Activated CD4-positive, CD25-positive, alpha-beta regulatory T cell treated with anti-CD3 and anti-CD28 coated beads, Interleukin-2, amount 50 U/mL, for 16 hours (primary cell): ENCODE results near the gene CELF2.
"Not testable (repeated sequence)": the region's sequence is repeated elsewhere in the genome, so short reads cannot be mapped to it uniquely, and the experiment has no call there.

ENCODE experiments used
- DNase-seq: peaks from one replicate; pipeline ENCODE4 v3.0.0-alpha.2; 2020; ENCODE audit warnings: low read depth, low spot score

Gene CELF2

DNA sequence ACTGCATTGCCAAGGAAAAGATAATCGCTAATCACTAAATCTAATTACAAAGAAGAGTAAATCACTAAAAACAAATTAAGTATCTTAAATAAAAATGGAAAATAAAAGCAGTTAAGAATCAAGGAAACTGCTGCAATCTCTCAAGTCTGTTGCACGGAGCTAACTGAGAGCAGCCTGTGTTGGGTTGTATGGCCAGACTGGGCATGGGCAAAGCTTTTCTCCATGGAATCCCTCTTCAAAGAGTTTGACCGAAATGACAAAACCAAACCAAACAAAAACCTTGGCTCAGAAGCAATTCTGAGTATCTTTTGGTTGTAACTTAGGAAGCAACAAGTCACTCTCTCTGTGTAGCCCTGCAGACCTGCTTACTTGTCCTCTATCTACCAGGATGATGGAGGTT is 78.8 kb downstream of the CELF2 start:
- DNase-seq, result no peak

DNA sequence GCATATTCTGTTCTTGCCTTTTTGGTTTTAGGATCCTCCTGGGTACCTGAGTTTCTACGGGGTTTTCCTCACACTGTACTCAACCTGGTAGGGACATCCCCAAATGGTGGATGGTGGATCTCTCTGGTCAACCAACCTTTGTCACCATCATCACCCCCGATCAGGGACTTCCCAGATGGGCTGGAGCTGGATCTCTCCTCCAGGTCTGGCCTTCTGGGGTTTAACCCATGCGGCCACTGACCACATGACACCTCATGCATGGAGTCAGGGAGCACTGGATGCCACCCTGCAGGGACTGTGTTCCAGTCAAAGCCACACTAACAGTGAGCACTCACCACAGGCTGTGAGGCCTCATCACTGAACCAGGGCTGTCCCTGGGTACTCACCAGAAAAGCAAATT is 80.0 kb downstream of the CELF2 start:
- no peak for DNase-seq

GRCh38 chr10:11098666-11099065 is 81.0 kb downstream of the CELF2 start:
- no peak for DNase-seq

DNA sequence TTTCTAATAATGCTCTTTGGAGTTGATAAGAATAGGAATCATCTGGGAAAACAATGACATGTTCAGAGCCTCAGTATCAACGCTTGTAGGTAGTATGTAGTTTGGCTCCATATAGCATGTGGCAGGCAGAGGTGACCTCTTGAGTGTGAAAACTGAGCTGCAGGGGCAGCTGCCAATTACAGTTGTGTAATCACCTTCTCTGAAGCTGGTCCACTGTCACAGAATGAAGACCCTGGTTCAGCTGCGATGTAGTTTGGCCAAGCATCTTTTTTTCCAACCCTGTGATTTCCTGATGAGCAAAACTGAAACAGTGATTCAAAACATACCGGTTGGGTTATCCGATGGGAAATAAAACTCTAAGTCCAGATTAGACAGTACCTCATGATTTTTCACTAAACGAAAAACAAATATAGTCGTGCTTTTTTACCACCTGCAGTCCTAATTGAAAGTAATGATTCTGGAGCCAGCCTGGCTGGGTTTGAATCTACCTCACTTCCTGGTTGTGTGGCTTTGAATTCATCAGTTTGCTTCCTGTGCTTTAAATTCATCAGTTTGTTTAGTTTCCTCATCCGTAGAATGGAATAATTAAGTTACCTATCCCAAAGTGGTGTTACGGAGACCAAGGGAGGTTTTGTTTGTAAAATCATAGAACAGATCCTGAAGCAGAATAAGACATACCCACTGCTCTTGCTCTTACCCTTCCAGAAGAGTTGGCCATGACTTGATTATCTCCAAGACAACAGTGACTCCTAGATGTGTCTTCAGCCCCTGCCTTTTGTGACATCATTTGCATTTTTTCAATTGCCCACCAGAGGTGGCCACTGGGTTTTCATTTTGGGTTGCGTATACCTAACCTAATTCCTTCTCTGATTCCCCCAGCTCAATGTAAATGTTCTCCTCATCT is 87.4 kb downstream of the CELF2 start:
- no peak for DNase-seq

DNA sequence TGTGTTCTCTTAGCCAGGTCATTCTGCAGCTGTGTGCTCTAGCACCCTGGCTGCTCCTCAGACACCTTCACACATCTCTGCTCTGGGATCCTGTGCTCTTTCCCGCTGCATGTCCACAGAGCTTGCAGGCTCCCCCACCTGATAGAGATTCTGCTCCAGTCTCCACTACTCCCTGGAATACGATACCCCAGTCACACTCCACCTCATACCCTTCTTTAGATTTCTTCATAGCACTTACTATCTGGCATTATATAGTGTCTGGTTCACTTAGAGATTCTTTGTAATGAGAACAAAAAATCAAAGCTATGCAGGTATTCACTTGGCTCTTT is 88.0 kb downstream of the CELF2 start:
- no peak for DNase-seq

DNA sequence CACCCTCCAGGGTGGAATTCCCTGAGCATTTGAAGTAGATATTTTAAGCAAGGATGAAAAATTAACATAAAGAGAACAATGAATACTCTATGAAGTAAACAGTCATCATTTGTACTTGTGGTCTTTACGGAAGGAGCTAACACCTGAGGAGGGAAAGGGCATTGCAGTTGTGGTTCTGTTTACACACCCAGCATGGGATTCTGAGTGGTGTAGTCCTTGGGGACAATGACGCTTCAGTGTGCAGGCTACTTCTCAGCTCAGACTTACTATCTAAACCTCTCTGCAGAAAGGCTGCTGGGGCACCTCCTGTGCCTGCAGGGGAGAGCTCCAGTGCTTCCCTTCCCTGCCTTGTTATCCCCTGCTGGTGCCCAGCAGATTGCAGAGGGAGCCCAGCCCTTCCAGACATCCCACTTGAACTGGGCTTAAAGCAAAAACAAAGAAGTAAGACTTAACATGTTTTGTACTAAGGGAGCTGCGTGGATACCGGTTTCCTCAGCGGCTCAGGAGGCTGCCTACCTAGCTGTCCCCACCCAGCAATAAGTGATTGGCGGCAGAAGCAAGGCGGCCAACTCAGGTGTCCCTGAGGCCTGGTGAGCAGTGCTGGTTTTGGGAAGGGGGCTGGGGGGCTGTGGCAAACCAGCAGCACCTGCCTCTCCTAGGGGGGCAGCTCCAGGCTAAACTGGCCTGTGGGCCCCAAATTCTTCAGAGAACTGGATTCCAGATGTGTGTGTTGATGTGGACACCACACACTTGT is 89.1 kb downstream of the CELF2 start:
- DNase-seq, result no peak

- DNase-seq, result no peak
Observed at GRCh38 chr10:11107948-11108347, 90.3 kb downstream of the CELF2 start.

DNA sequence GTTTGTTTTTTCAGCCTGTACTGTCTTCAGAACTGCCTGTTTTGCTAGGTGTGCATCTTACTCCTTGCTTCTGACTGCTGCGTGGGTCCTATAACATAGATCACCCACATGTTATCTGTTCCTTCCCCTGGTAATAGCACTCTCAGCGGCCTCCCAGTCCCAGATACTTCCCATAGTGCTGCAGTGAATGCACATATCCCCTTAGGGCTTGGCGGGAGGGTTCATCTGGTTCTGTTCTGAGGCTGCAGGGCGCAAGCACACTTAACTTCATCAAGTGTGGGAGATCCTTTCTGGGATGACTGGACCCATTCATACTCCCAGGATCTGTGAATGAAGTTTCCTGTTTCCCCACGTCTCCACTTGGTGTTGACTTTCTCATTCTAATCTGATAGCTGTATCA is 90.7 kb downstream of the CELF2 start:
- no peak for DNase-seq

GRCh38 chr10:11109590-11109989 is 91.9 kb downstream of the CELF2 start:
- DNase-seq, result no peak

DNA sequence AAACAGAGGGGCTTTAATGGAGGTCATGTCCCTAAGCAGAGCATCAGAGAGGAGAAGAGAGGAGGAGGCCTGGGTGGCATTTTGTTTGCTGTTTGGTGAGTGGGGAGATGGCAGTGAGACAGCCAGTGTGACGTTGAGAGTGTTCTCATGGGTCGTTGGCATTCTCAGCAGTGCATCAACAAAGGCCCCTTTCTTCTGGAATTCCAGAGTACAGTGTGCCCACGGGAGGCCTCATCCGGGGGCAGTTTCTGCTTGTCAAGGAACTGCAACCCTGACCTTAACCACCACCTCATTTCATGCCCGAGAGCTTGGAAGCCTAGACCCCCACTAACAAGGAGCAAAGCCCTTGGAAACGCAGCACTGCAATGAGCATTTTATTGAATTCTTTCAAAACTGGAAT is 92.9 kb downstream of the CELF2 start:
- DNase-seq, result no peak

- DNase-seq, result no peak
Observed at GRCh38 chr10:11111490-11111889, 93.8 kb downstream of the CELF2 start.

DNA sequence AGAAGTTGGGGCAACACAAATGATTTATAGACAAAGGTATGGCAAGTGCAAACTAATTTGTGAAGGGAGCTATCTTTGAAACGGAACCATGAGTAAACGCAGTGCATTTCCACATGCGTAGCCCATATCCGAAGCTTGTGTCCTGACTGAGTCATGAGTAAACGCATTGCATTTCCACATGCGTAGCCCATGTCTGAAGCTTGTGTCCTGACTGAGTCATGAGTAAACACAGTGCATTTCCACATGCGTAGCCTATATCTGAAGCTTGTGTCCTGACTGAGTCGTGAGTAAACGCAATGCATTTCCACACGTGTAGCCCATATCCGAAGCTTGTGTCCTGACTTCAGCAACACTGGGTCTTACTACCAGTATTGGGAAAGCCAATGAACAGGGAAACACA is 95.0 kb downstream of the CELF2 start:
- no peak for DNase-seq

DNA sequence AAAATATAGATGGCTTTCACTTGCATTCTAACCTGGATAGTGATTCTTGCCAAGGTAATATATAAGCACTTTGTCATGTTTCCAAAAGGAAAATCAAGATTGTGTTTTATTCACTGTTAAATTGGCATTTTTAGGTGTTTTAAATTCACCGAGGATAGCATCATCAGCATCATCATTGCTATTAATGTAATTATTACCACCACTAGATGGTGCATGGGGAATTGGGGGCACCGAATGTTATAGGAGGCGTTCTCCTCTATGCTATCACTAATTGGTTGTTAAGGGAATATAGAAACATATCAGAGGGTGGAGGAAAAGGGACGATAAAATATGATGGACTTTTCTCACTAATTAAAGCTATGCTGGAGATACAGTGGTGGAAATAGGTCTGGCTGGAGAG is 95.5 kb downstream of the CELF2 start:
- no peak for DNase-seq

DNA sequence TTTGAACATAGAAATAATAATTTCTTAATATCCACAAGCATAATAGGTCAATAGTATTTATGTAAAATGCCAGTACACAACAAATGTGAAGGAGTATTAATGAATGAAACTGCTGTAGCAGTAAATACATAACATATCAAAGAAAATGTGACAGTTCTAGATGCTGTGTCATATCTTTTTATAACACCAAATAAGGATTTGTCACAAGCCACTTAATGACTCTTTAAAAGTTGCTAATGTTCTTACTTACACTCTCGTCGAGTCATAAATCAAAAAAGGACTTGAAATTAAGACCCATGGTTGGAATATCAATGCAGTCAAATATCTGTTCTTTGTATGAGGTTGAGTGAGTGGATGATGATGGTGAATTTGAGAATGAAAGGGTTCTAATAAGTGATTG is 96.6 kb downstream of the CELF2 start:
- DNase-seq, result no peak

- DNase-seq, result no peak
Observed at GRCh38 chr10:11115337-11115736, 97.7 kb downstream of the CELF2 start.

DNA sequence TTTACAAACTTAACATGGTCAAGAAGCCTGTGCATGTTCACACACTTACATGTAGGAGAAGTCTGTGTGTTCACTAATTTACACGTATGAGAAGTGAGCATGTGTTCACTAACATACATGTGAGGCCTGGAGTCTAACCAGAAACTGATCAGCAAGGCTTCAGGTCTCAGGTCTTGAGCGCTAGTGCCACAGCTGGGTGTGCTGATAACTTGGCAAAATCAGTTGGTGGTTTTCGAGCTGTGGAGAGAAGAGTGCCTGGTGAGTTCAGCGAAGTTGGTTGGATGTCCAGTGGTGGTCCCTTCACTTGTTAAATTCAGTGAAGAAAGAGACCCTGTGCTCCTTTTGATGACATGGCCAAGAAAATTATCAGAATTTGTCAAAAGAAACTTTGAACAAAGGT is 98.7 kb downstream of the CELF2 start:
- no peak for DNase-seq

DNA sequence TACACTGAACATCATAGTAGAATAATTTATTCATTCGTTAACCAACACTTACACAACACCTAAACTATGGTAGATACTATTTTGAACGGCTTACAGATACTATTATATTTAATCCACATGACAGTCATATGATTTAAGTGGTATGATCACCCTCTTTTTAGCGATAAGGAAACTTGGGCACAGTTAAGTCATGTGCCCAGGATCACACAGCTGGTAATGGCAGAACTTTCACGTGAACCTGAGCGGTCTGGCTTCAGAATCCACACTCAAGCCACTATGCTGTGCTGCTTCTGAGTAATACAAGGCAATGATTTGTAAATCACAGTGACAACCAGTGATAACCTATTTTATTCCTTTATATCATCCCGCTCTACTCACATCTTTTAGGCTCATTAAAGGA is 99.1 kb downstream of the CELF2 start:
- DNase-seq, result no peak

DNA sequence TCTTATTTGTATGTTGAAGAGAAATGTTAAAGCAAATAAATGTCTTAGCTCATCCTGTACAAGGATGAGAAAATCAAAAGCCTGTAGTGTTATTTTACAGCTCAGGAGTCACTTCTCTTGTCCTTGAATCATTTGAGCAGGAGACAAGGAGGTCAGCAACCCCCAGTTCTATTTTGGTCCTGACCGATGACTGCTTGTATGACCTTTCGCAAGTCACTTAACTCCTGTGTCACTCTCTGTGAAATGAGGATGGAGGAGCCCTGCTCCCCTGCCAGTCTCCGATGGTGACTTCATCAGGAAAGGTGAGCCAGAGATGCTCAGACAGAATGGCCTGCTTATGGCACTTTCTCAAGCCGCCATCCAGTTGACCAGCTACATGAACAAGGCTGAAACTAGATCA is 101.0 kb downstream of the CELF2 start:
- DNase-seq, result no peak

DNA sequence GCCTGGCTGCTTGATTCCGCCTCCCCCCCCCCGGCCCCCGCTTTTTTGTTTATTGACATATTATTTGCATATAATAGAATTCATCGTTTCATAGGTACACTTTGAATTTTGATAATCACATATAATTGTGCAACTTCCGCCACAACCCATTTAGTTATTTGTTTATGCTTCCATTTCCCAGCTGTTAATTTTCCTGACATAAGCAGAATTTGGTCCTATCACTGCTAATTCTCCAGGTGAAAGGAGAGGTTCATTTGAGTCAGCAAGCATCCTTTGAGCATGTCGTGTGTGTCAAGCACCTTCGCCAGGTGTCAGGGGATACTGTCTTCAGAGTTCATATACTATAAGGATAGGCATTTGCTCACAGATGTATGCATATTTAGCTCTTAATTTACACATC is 102.2 kb downstream of the CELF2 start:
- DNase-seq, result no peak

- no peak for DNase-seq
Observed at GRCh38 chr10:11120711-11121110, 103.0 kb downstream of the CELF2 start.

DNA sequence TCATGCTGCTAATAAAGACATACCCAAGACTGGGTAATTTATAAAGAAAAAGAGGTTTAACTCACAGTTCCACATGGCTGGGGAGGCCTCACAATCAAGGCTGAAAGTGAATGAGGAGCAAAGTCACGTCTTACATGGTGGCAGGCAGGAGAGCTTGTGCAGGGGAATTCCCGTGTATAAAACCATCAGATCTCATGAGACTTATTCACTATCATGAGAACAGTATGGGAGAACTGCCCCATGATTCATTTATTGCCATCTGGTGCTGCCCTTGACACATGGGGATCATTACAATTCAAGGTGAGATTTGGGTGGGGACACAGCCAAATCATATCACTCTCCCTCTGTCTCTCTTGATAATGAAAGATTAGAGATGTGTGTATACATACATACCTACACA is 106.2 kb downstream of the CELF2 start:
- not testable (repeated sequence) for DNase-seq

DNA sequence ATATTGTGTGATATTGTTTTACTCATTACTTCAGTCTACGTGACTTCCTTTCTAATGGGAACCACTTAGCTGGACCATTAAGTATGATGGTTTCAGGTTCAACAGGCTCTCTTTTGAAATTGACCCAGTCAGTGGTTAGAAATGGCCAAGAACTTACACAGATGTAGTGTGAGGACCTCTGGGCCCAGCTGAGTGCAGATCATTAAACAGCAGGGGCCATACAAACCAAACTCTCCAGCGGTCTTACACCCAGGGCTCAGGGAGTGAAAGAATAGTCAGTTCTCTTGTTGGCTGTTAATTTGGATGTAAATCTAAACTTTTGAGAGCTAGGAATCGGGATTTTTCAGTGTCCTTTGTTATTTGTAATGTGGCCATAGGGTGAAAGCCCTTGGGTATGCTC is 107.3 kb downstream of the CELF2 start:
- DNase-seq, result no peak

DNA sequence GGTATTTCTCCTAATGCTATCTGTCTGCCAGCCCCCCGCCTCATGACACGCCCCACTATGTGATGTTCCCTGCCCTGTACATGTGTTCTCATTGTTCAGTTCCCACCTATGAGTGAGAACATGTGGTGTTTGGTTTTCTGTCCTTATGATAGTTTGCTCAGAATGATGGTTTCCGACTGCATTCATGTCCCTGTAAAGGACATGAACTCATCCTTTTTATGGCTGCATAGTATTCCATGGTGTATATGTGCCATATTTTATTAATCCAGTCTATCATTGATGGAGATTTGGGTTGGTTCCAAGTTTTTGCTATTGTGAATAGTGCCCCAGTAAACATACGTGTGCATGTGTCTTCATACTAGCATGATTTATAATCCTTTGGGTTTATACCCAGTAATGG is 109.3 kb downstream of the CELF2 start:
- not testable (repeated sequence) for DNase-seq
